ENCODE results near the gene TM9SF4. TPM values are rescaled to one million over a fixed set of nuclear protein-coding genes. Genes with fewer than 3 reads are reported as not detected.

Gene TM9SF4
- total RNA-seq, 1 experiment from 2014 or later: 26.9 TPM

DNA sequence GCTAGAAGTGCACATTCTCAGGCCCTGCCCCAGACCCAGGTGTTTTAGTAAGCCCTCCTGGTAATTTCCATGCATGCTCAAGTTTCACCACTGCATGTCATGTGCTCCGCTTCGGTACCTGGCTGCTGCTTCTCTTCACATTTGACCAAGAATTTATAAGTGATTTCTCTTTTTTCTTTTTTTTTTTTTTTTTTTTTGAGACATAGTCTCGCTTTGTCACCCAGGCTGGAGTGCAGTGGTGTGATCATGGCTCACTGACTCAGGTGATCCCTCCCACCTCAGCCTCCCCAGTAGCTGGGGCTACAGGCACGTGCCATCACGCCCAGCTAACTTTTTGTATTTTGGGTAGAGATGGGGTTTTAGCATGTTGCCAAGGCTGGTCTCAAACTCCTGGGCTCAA lies 16.0 kb downstream of the TM9SF4 start:
- DNase-seq (ENCODE audit: low read depth in 1 of 2, low spot score in 2 of 2): no peak
- Histone ChIP-seq H3K36me3 (peaks cover 34% of the 10 kb centered on the region), H3K4me3 (no peak overlapping the region), H3K9me3 (replicated peaks) (no peaks in the 10 kb centered on the region), H3K27me3 (replicated peaks) (no peaks in the 10 kb centered on the region), H3K27ac (no peak overlapping the region), H3K4me1 (replicated peaks) (no peaks in the 10 kb centered on the region)

- Histone ChIP-seq H3K36me3 (peaks cover 35% of the 10 kb centered on the region), H3K27ac (no peak overlapping the region)
Measured at GRCh38 chr20:32126919-32127318, 17.4 kb downstream of the TM9SF4 start.

DNA sequence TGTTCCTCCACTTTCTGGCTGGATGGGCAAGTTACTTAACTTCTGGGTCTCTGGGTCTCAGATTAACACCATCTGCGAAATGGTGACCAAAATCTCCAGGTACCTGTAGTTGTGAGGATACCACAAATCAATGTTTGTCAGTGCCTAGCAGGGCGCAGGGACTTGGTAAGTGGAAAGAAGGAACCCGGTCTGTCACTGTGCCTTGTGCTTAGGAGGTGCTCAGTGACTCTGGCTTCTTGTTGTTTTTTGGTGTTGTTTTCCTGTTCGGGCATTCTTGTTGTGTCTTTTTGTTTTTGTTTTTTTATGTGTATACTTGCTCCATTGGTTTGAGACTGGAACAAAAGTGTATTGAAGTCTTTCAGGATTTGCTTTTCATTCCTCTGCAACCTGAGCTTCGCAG lies 17.8 kb downstream of the TM9SF4 start:
- DNase-seq (ENCODE audit: low read depth in 1 of 2, low spot score in 2 of 2): no peak
- Histone ChIP-seq H3K4me1 (replicated peaks) (no peaks in the 10 kb centered on the region), H3K27me3 (replicated peaks) (no peaks in the 10 kb centered on the region), H3K9me3 (replicated peaks) (no peaks in the 10 kb centered on the region), H3K36me3 (peaks cover 35% of the 10 kb centered on the region), H3K27ac (no peak overlapping the region), H3K4me3 (no peak overlapping the region)

More at GRCh38 chr20:32126919-32127318, 17.4 kb downstream of the TM9SF4 start:
- Histone ChIP-seq H3K4me1 (replicated peaks) (no peaks in the 10 kb centered on the region), H3K9me3 (replicated peaks) (no peaks in the 10 kb centered on the region), H3K4me3 (no peak overlapping the region), H3K27me3 (replicated peaks) (no peaks in the 10 kb centered on the region)
- DNase-seq (ENCODE audit: low read depth in 1 of 2, low spot score in 2 of 2): no peak

- no peak overlapping the region for H3K27ac ChIP-seq
- H3K4me3 ChIP-seq: no peak overlapping the region
- H3K27me3 ChIP-seq (replicated peaks): no peaks in the 10 kb centered on the region
- peaks cover 40% of the 10 kb centered on the region for H3K36me3 ChIP-seq
- no peak for DNase-seq (ENCODE audit: low read depth in 1 of 2, low spot score in 2 of 2)
- H3K9me3 ChIP-seq (replicated peaks): no peaks in the 10 kb centered on the region
- H3K4me1 ChIP-seq (replicated peaks): no peaks in the 10 kb centered on the region
Measured at GRCh38 chr20:32128167-32128566, 18.7 kb downstream of the TM9SF4 start.

DNA sequence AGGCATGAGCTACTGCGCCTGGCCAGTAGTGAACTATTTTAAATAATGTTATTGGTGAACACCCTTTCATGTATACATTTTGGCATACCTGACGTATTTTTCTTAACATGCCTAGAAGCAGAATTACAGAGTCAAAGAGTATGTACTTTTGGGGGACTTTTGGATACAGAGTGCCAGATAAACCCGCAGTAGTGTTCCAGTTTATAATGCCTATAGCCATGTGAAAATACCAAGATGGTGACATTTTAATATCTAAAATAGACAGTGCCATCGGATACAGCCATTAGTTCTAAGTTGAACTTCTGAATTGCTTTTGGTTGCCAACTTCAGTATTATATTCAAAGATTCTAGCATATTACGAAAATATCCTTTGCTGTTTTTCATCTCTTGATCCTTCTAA lies 20.3 kb downstream of the TM9SF4 start:
- Histone ChIP-seq H3K27me3 (replicated peaks) (no peaks in the 10 kb centered on the region), H3K4me1 (replicated peaks) (no peaks in the 10 kb centered on the region), H3K27ac (no peak overlapping the region), H3K4me3 (no peak overlapping the region), H3K9me3 (replicated peaks) (no peaks in the 10 kb centered on the region), H3K36me3 (peaks cover 36% of the 10 kb centered on the region)
- DNase-seq (ENCODE audit: low read depth in 1 of 2, low spot score in 2 of 2): no peak

- H3K4me1 ChIP-seq (replicated peaks): no peaks in the 10 kb centered on the region
- no peak overlapping the region for H3K27ac ChIP-seq
- H3K27me3 ChIP-seq (replicated peaks): no peaks in the 10 kb centered on the region
- no peaks in the 10 kb centered on the region for H3K9me3 ChIP-seq (replicated peaks)
- H3K36me3 ChIP-seq: peaks cover 32% of the 10 kb centered on the region
- no peak for DNase-seq (ENCODE audit: low read depth in 1 of 2, low spot score in 2 of 2)
- H3K4me3 ChIP-seq: no peak overlapping the region
Measured at GRCh38 chr20:32130352-32130751, 20.8 kb downstream of the TM9SF4 start.

- H3K36me3 ChIP-seq: peaks cover 32% of the 10 kb centered on the region
Measured at GRCh38 chr20:32130965-32131364, 21.5 kb downstream of the TM9SF4 start.

DNA sequence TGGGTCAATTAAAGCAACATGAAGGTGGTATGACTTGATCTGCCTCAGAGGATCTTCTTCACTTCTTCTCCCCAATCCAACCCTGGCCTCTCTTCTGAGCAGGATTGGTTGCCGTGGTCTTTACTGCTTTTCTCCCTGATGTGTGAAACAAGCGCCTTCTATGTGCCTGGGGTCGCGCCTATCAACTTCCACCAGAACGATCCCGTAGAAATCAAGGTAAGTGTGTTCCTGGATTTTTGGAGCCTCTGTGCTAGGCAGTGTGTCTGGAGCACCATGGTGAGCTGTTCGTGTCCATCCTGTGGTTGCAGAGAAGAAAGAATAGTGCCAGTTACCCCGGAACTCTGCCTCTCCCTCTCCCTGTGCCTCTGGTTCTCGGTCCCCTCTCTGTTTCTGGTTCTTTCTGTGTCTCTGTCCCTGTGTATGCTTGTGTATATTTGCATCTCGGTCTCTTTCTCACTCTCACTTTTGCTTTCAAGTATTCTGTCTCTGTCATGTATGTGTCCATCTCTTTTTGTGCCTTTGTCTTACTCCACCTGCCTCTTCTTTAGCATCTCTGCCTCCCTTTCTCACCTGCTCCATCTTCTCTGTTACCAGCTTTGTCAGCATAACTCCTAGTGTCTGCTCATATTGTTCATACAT lies 23.5 kb downstream of the TM9SF4 start:
- Histone ChIP-seq H3K27me3 (replicated peaks) (no peaks in the 10 kb centered on the region), H3K4me3 (no peak overlapping the region)

More at GRCh38 chr20:32130965-32131364, 21.5 kb downstream of the TM9SF4 start:
- Histone ChIP-seq H3K27me3 (replicated peaks) (no peaks in the 10 kb centered on the region), H3K4me1 (replicated peaks) (no peaks in the 10 kb centered on the region), H3K4me3 (no peak overlapping the region), H3K27ac (no peak overlapping the region), H3K9me3 (replicated peaks) (no peaks in the 10 kb centered on the region)
- DNase-seq (ENCODE audit: low read depth in 1 of 2, low spot score in 2 of 2): no peak

DNA sequence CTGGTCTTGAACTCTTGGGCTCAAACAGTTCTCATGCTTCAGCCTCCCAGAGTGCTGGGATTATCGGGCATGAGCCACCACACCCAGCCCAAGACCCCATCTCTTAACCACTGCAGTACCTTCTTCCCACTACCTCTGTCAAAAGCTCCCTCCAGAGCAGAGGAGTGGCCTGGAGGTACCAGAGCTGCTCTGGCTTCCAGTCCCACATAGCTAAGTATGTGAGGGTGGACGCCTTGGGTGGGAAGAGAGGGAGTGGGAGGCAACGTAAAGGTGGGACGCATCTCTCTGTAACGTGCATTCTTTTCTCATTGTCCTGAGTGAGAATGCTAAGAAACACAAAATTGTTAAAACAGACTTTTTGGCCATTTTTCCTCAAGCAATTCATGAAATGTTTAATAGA lies 24.5 kb downstream of the TM9SF4 start:
- no peak overlapping the region for H3K27ac ChIP-seq
- no peak for DNase-seq (ENCODE audit: low read depth in 1 of 2, low spot score in 2 of 2)
- H3K4me3 ChIP-seq: no peak overlapping the region

More for the DNA sequence above, 23.5 kb downstream of the TM9SF4 start:
- peaks cover 40% of the 10 kb centered on the region for H3K36me3 ChIP-seq
- no peaks in the 10 kb centered on the region for H3K9me3 ChIP-seq (replicated peaks)
- no peak overlapping the region for H3K27ac ChIP-seq
- no peak for DNase-seq (ENCODE audit: low read depth in 1 of 2, low spot score in 2 of 2)
- H3K4me1 ChIP-seq (replicated peaks): no peaks in the 10 kb centered on the region

GRCh38 chr20:32135983-32136515 lies 26.5 kb downstream of the TM9SF4 start:
- Histone ChIP-seq H3K27ac (no peak overlapping the region), H3K36me3 (peaks cover 50% of the 10 kb centered on the region), H3K4me1 (replicated peaks) (no peaks in the 10 kb centered on the region), H3K27me3 (replicated peaks) (no peaks in the 10 kb centered on the region), H3K4me3 (no peak overlapping the region), H3K9me3 (replicated peaks) (no peaks in the 10 kb centered on the region)
- no peak for DNase-seq (ENCODE audit: low read depth in 1 of 2, low spot score in 2 of 2)

More for the DNA sequence above, 24.5 kb downstream of the TM9SF4 start:
- Histone ChIP-seq H3K36me3 (peaks cover 43% of the 10 kb centered on the region), H3K9me3 (replicated peaks) (no peaks in the 10 kb centered on the region), H3K27me3 (replicated peaks) (no peaks in the 10 kb centered on the region), H3K4me1 (replicated peaks) (no peaks in the 10 kb centered on the region)

DNA sequence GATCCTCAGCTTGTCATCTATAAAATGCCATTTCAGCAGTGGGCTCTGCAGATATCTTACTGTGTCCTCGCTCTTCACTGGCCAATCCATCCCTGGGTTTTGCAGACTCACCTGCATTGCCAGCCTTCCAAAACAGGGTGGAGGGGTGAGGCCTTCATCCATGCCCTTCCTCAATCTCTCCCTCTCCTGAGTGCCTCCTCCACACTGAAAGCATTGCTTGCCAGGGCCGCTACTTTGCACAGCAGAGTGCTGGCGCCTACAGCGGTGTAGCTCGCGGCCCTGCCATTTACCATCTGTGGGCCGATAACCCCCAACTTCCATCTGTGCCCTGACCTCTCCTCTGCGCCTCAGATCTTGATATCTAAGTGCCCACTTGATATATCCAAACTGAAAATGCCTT lies 29.4 kb downstream of the TM9SF4 start:
- Histone ChIP-seq H3K4me1 (replicated peaks) (no peaks in the 10 kb centered on the region), H3K27me3 (replicated peaks) (no peaks in the 10 kb centered on the region), H3K36me3 (peaks cover 67% of the 10 kb centered on the region), H3K27ac (no peak overlapping the region), H3K4me3 (no peak overlapping the region), H3K9me3 (replicated peaks) (no peaks in the 10 kb centered on the region)
- no peak for DNase-seq (ENCODE audit: low read depth in 1 of 2, low spot score in 2 of 2)

DNA sequence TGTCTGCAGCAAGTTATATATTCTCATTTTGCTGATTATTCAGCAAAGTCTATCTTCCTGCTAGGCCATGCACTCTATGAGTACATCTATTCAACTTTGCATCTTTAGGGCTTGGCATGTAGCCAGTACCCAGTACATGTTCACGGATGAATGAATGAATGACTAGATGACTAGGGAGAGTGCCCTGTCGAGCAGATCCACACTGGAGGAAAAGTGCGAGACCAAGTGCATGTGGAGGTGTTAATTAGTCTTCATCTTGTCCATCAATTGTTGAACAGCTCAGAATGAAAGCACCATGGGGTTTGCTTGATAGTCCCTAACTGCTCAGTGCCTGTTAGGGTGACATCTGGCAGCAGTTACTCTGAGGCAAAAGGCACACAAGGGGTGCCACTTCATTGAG lies 30.4 kb downstream of the TM9SF4 start:
- H3K36me3 ChIP-seq: peaks cover 77% of the 10 kb centered on the region

DNA sequence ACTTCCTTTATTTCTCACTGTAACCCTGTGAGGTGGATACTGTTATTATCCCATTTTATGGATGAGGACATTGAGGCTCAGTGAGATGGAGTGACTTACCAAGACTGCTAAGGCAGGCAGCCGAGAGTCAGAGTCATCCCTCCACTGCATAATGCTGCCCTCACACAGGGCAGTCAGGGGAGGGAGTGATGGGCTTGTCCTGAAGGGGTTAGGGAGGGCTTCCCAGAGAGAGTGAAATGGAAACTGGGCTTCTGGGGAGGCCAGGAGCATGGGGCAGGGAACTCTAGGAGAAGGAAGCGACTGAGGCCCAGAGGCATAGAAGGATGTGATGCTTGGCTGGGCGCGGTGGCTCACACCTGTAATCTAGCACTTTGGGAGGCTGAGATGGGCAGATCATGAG lies 31.1 kb downstream of the TM9SF4 start:
- Histone ChIP-seq H3K9me3 (replicated peaks) (no peaks in the 10 kb centered on the region), H3K27ac (no peak overlapping the region), H3K27me3 (replicated peaks) (no peaks in the 10 kb centered on the region), H3K4me1 (replicated peaks) (no peaks in the 10 kb centered on the region), H3K4me3 (no peak overlapping the region), H3K36me3 (peaks cover 84% of the 10 kb centered on the region)
- DNase-seq (ENCODE audit: low read depth in 1 of 2, low spot score in 2 of 2): no peak

More for the DNA sequence above, 30.4 kb downstream of the TM9SF4 start:
- no peaks in the 10 kb centered on the region for H3K27me3 ChIP-seq (replicated peaks)
- H3K4me3 ChIP-seq: no peak overlapping the region
- DNase-seq (ENCODE audit: low read depth in 1 of 2, low spot score in 2 of 2): no peak
- no peaks in the 10 kb centered on the region for H3K9me3 ChIP-seq (replicated peaks)
- no peak overlapping the region for H3K27ac ChIP-seq
- H3K4me1 ChIP-seq (replicated peaks): no peaks in the 10 kb centered on the region

DNA sequence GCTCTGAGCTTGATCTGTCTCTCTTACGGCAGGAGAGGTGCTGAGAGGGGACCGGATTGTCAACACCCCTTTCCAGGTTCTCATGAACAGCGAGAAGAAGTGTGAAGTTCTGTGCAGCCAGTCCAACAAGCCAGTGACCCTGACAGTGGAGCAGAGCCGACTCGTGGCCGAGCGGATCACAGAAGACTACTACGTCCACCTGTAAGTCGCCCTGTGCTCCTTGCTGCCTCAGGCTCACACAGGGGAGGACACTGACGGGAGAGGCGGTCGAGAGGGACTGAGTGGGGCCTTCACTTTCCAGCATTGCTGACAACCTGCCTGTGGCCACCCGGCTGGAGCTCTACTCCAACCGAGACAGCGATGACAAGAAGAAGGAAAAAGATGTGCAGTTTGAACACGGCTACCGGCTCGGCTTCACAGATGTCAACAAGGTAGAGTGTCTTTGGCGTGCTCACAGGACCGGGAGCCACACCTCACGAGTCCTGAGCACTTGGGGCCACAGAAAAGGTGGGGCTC lies 32.0 kb downstream of the TM9SF4 start:
- H3K27ac ChIP-seq: no peak overlapping the region
- peaks cover 90% of the 10 kb centered on the region for H3K36me3 ChIP-seq
- no peaks in the 10 kb centered on the region for H3K9me3 ChIP-seq (replicated peaks)
- no peak for DNase-seq (ENCODE audit: low read depth in 1 of 2, low spot score in 2 of 2)
- no peaks in the 10 kb centered on the region for H3K4me1 ChIP-seq (replicated peaks)
- H3K4me3 ChIP-seq: no peak overlapping the region
- H3K27me3 ChIP-seq (replicated peaks): no peaks in the 10 kb centered on the region

Data from SJSA1 (cell line).